Measurements from ENCODE around the gene MYG1.
"Not testable (repeated sequence)": the region's sequence is repeated elsewhere in the genome, so short reads cannot be mapped to it uniquely, and the experiment has no call there.

The MYG1 gene

DNA sequence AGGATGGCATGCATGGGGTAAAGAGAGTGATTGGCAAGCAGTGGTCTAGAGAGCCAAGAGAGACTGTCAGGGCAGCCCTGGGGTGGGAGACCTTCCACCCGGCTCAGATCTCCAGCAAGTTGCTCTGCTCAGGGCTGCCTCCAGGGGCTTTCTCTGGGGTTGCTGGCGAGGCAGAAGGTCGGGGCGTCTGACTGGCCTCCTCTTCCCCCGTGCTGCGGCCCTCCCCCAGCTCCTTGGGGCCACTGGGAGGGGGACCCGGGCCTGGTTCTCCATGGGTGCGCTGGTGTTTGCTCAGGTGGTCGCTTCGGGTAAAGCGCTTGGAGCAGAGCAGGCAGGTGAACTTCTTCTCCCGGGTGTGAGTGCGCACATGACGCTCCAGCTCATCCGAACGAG lies 28.5 kb downstream of the MYG1 start:
- no peak for DNase-seq

- DNase-seq = no peak
These were observed 31.2 kb downstream of the MYG1 start for GRCh38 chr12:53330671-53331070.

- not testable (repeated sequence) for DNase-seq
These were observed 32.8 kb downstream of the MYG1 start for GRCh38 chr12:53332339-53332738.

DNA sequence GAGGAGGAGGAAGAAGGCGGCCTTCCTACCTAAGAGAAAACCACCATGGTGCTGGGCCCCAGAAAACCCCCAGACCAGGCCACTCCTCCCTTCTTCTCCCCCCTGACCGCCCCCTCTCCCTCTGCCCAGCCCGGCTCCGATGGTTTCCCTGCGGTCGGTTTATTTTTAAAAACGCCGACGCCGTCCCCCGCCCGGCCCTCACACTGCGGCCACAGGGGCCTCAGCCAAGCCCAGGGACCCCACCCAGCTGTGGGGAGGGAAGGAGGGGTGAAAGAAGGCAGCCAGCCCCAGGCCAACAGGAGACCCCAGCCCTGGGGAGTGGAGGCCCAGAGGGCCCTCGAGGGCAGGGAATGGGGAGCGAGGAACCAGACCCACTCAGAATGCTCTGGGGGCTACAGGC lies 33.2 kb downstream of the MYG1 start:
- no peak for DNase-seq

DNA sequence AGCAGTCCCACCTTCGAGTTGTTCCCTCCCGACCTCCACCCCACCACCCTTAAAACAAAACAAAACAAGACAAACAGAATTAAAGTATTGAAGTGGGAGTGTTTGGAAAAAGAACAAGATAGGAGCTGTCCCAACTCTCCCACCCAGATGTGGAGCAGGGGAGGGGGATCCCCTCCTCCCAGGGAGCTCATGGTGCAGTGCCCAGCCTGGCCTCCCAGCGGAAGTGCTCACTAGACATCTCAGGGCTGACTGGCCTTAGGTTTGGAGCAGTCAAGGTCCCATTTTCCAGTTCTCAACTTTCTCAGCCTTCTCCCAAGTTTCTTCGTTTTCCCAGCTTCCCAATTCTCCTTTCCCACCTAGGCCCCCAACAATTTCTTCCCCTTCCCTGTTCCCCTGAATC lies 33.8 kb downstream of the MYG1 start:
- no peak for DNase-seq

GRCh38 chr12:53333845-53334244 lies 34.4 kb downstream of the MYG1 start:
- no peak for DNase-seq

GRCh38 chr12:53334822-53335221 lies 35.3 kb downstream of the MYG1 start:
- no peak for DNase-seq

DNA sequence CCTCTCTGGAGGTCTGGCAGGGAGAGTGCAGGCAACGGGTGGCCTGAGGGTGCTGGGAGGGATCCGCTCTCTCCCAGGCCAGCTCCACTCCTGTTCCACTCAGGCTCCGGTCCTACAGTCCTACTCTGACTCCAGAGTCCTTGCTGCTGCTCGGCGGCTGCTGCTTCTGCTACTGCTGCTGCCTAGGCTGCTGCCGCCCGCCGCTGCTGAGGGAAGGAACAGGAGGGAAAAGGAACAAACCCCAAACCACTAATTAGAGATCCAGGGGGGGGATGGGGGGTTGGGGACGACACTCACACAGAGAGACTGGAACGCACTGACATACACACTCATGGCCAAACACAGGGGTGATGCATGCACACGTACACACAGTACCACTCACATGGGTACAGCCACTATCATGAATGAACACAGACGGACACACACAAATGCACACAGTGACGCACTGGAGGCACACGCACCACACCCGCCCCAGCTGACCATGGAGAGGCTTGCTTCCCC lies 36.7 kb downstream of the MYG1 start, which contains the start of gene SP7:
TSS of gene SP7 (minus strand) at position 174 of the 501 bp plus-strand sequence. CDS start 708 bp downstream, outside the sequence.
- DNase-seq = no peak

- DNase-seq = no peak
These were observed 38.5 kb downstream of the MYG1 start for GRCh38 chr12:53338017-53338416.

- no peak for DNase-seq
These were observed 39.4 kb downstream of the MYG1 start for GRCh38 chr12:53338916-53339315.

GRCh38 chr12:53340398-53340797 lies 40.9 kb downstream of the MYG1 start:
- DNase-seq = no peak

GRCh38 chr12:53343449-53343848 lies 44.0 kb downstream of the MYG1 start:
- no peak for DNase-seq

GRCh38 chr12:53343969-53344368 lies 44.5 kb downstream of the MYG1 start:
- DNase-seq = no peak

DNA sequence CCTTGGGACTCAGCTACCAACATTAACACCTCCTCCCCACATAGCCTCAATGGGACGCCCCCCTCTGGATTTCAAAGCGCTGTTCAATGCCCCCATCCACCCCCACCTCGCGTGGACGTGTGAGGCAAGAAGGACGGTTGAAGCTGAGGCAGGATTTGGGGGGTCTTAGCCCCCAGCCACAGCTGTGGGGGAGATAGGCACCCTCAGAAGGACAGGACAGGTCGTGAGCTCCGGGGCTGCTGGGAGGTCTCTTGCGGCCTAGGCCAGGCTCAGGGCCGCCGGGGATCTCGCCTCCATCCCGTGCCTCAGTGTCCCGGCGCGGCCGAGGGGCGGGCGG lies 45.0 kb downstream of the MYG1 start:
- DNase-seq = no peak

GRCh38 chr12:53344824-53345485 lies 45.5 kb downstream of the MYG1 start:
- DNase-seq = peak; percentile 42

DNA sequence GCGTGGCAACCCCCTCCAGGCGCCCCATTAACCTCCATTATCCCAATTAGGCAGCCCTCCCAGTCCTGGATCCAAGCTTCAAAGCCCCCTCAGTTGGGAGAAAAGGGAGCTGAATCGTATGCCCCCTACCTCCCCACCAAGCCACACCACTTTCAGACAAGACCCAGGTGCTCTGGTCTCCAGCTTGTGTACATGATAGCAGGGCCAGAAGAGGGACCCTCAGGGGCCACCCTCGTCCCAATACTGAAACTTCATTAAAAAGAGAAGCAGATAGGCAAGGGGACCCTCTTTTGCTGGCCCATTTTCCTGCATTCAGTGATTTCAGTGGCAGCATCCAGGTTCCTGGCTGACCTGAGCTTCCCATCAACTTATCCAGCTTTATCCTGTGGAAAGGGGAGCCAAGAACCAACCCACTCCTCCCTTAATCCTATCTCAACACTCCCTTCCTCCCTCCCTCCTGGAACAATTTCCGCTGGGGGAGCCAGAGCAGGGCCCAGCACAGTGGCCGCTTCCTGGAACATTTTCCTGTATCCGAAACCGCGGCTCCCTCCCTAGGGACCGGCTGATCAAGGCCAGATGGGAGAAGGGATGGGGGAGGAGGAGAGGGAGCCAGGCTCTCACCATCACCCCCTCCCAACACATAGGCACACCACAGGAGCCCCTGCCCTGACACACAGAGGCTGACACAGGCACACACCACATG lies 46.1 kb downstream of the MYG1 start:
- DNase-seq = peak; percentile 80

GRCh38 chr12:53346491-53346890 lies 47.0 kb downstream of the MYG1 start:
- DNase-seq = no peak

DNA sequence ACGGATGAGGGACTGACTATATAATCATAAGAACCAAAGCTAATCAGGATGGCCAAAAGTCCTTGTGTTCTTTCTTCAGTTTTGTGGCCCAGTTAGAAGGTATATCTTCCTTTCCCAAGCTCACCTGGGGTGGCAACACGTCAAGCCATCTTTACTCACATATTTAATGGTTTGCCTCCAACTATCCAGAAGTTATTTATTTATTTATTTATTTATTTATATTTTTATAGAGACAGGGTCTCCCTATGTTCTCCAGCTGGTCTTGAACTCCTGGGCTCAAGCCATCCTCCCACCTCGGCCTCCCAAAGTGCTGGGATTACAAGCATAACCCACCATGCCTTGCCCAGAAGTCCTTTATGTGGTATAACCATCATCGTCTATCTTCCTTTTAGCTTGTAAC lies 48.4 kb downstream of the MYG1 start:
- no peak for DNase-seq

- peak; percentile 77 for DNase-seq
These were observed 53.1 kb downstream of the MYG1 start for GRCh38 chr12:53352331-53353256.

- no peak for DNase-seq
These were observed 53.8 kb downstream of the MYG1 start for GRCh38 chr12:53353257-53353655.

GRCh38 chr12:53355121-53355520 lies 55.6 kb downstream of the MYG1 start:
- DNase-seq = no peak

Measured in NCI-H2171 treated with DMSO at 0.1 percent for 48 hours (cell line).